Mesenteric fat pad (tissue), 1 donor: ENCODE data around the gene SNX30. TPM values are rescaled to one million over a fixed set of nuclear protein-coding genes. Genes with fewer than 3 reads are reported as not detected.

Source experiments
- DNase-seq: peaks from one replicate; pipeline ENCODE4 v3.0.0-alpha.2; 2020; ENCODE audit warnings: low spot score
- total RNA-seq: library from RNA; stranded (reverse); fragmentation: NEBNext Ultra II Directional; extraction: Animal tissue kit (Norgen Biotek cat#: 25700); gene quantifications from one replicate; pipeline ENCODE4 v1.2.1, GENCODE V29; 2021
- donor health status: DM: yes; HTN: yes; CAD: no.

Gene SNX30
- total RNA-seq, 1 donor from 2014 or later = 13.9 TPM

- no peak for DNase-seq
Observed at GRCh38 chr9:112780450-112781036, 30.0 kb downstream of the SNX30 start.

DNA sequence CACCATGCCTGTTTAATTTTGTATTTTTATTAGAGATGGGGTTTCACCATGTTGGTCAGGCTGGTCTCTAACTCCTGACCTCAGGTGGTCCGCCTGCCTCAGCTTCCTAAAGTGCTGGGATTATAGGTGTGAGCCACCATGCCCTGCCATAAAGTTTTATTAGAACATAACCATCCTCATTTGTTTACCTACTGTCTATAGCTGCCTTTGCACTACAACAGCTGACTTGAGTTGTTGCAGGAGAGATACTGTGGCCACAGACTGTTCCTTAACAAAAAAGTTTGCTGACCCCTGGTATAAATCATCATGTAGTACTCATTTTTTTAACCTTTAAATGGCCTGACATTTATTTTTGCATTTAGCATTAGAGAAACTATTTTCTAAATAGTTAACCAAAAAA is 31.7 kb downstream of the SNX30 start:
- no peak for DNase-seq

GRCh38 chr9:112783551-112783954 is 33.0 kb downstream of the SNX30 start:
- no peak for DNase-seq

DNA sequence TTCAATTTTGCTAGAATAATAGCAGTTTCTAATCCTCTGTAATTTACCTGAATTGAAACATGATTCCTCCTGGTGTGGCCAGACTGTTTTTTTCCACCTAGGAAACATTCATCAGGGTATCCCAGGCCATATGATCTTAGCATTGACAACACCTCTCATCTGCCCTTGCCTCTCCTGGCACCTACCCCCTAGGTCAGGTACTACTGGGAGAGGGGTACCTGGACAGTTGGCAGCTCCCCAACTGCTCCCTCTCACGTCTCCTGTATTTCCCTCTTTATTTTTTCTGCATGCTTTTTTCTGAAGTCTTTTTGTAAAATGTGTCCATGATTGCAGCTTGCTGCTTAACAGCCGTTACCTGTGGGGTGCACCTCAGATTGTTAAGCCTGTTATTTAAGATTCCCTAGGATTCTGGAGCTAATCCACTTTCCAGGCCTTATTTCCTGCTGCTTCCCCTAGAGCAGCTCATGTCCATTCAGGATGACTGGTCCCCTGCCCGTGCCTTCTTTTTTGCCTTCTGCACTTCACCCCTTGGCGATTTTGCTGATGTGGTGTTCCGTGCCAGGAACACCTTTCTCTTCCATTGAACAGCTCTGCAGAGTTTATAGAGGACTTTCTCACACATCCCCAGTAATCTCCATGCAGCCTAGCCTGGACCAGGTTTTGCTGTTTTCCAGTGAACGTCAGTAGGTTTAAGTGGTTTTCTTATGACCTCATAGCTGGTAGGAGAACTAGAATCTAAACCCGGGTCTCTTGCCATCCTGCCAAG is 33.6 kb downstream of the SNX30 start:
- no peak for DNase-seq

GRCh38 chr9:112785986-112786385 is 35.4 kb downstream of the SNX30 start:
- DNase-seq = no peak

DNA sequence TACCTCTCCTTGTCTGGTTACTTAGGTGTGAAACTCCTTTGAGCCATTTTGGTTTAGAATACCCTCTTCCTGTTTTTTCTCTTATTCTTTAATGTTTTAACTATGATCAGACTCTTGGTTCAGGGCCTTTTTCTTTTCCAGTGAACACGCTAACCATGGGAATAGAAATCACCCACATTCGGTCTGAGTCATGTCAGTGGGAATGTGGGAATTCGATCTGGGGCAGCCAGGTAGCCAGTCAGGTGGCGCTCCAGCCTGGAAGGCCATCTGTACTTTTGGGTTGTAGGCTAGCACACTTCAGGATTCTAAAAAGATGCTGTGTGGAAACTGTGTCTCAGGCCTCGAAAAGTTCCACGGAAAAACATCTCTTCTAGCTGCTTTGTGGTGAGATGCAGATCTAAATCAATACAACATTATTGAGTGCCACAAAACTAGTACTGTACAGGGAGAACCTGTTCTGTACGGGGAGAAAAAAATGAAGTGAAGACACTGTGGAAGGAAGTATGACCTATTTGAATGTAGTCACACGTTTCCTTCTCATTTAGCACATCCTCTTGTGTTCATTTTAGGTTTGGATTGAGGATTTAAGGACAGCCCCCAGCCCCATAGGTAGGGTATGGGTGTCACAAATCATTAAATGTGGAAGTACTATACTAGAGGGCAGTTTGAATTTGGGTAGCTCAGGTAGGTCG is 36.4 kb downstream of the SNX30 start:
- DNase-seq = no peak

- DNase-seq = no peak
Observed at GRCh38 chr9:112787978-112788377, 37.4 kb downstream of the SNX30 start.

- DNase-seq = no peak
Observed at GRCh38 chr9:112789473-112789872, 38.9 kb downstream of the SNX30 start.

- no peak for DNase-seq
Observed at GRCh38 chr9:112789891-112790774, 39.6 kb downstream of the SNX30 start.

- no peak for DNase-seq
Observed at GRCh38 chr9:112792670-112793069, 42.1 kb downstream of the SNX30 start.

GRCh38 chr9:112793213-112793810 is 42.8 kb downstream of the SNX30 start:
- no peak for DNase-seq

- DNase-seq = no peak
Observed at GRCh38 chr9:112794731-112795130, 44.2 kb downstream of the SNX30 start.

- no peak for DNase-seq
Observed at GRCh38 chr9:112795921-112796320, 45.4 kb downstream of the SNX30 start.

- DNase-seq = no peak
Observed at GRCh38 chr9:112796485-112796884, 45.9 kb downstream of the SNX30 start.

DNA sequence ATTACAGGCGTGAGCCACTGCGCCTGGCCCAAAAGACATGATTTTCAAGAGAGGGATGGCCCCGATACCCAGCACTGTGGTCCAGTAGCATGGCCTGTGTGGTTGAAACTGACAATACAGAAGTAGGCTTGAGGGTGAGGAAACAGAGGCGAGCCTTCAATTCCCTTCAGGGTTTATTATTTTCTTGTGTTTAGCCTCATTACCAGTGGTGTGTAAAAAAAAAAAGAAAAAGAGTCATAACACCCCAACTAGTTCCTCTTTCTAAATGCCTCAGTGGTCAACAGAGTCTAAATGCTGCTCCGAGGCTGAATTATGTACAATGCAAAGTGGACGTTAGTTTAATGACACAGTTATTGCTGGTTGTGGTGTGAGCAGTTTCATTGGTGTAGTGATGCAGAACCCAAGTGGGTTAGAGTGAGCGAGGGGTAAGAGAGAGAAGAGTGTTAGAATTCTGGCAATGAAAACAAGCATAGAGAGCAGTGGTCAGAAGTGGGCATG is 58.8 kb downstream of the SNX30 start:
- no peak for DNase-seq

DNA sequence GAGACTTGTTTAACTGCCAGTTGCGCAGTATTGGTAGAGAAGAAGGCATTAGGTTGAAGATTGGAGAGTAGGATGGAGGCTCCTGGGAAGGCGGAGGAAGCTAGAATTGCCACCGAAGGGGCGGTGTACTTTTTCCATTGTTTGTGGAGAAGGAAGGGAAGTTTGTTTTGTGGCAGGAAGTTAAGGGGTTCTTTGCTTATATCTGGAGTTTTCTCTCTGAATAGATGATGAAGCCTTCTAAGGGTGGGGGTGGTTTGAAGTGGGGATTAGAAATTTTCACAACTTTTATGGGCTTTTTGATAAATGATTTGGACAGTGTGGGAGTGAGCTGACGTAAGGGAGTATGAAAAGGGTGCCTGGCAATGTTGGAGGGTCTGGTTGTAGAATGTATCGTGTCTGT is 59.3 kb downstream of the SNX30 start:
- no peak for DNase-seq

GRCh38 chr9:112810696-112811490 is 60.3 kb downstream of the SNX30 start:
- no peak for DNase-seq

GRCh38 chr9:112811518-112811917 is 61.0 kb downstream of the SNX30 start:
- DNase-seq = no peak

GRCh38 chr9:112815868-112816267 is 65.3 kb downstream of the SNX30 start:
- DNase-seq = no peak

DNA sequence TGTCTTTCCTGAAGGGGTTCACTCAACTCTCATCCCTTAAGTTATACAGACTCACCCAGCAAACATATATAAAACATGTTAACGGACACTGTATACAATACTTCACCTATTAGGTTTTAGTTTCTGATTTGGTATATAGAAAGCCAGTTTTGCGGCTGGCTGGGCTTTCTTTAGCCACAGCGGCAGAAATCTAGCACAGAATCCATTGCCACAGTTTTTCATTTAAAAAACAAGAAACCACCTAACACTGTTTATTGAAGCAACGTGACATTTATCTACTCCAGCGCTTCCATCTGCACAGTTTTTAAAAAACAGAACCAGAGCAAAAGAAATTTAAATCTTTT is 67.3 kb downstream of the SNX30 start:
- no peak for DNase-seq
